Sigmoid colon (tissue), 7 donors: ENCODE results near the gene PEX11B. TPM values are rescaled to one million over a fixed set of nuclear protein-coding genes. Genes with fewer than 3 reads are reported as not detected.

ENCODE experiments used
- DNase-seq: peaks from one replicate; pipeline ENCODE4 v3.0.0-alpha.2; 2019
- H3K27ac ChIP-seq, 4 donors: fragments of 200-600 bp; sonication (generic); one replicate each; pipeline ENCODE4 v1.5.1; 2016 to 2019; ENCODE audit warnings: mild to moderate bottlenecking in 1 of 4
- H3K27me3 ChIP-seq, 3 donors: fragments of 200-600 bp; sonication (generic); one replicate each; pipeline ENCODE4 v1.5.1; 2019; ENCODE audit warnings: mild to moderate bottlenecking in 1 of 3
- H3K36me3 ChIP-seq, 4 donors: fragments of 200-600 bp; sonication (generic); one replicate each; pipeline ENCODE4 v1.5.1; 2016 to 2019
- H3K4me1 ChIP-seq, 4 donors: fragments of 200-600 bp; sonication (generic); one replicate each; pipeline ENCODE4 v1.5.1; 2017 to 2019
- H3K4me3 ChIP-seq, 4 donors: fragments of 200-600 bp; sonication (generic); one replicate each; pipeline ENCODE4 v1.5.1; 2017 to 2019; ENCODE audit warnings: mild to moderate bottlenecking in 2 of 4, moderate library complexity in 1 of 4
- H3K9me3 ChIP-seq, 4 donors: fragments of 200-600 bp in 3 of 4; sonication (generic) in 3 of 4; one replicate each; pipeline versions ENCODE4 v1.5.1 to v1.6.1; 2013 to 2019
- CTCF ChIP-seq, 4 experiments: fragments of 450-650 bp in 3 of 4; fragments of 200-600 bp in 1 of 4; IDR thresholded peaks; one replicate each; pipeline ENCODE4 v1.5.1; 2016 to 2019; ENCODE audit warnings: antibody characterized with exemption in 4 of 4, mild to moderate bottlenecking in 3 of 4, moderate library complexity in 2 of 4
- EP300 ChIP-seq, 4 donors: sonication (generic); formaldehyde crosslinking; IDR thresholded peaks; one replicate each; pipeline ENCODE4 v1.6.1; 2017; ENCODE audit warnings: antibody characterized with exemption in 4 of 4
- POLR2A ChIP-seq, 2 donors: fragments of 450-650 bp; IDR thresholded peaks; one replicate each; pipeline ENCODE4 v1.6.1; 2016; ENCODE audit warnings: antibody characterized with exemption in 2 of 2, mild to moderate bottlenecking in 2 of 2, moderate library complexity in 2 of 2
- POLR2AphosphoS5 ChIP-seq, 4 donors: sonication (generic); formaldehyde crosslinking; IDR thresholded peaks; one replicate each; pipeline ENCODE4 v1.6.1; 2017; ENCODE audit warnings: antibody characterized with exemption in 4 of 4
- WGBS, 2 donors: extraction: QIAGEN DNeasy Blood & Tissue Kit; methylation state at CpG; one replicate each; pipeline ENCODE4 v1.1.7; 2013; 5-methylcytosine and 5-hydroxymethylcytosine counted together
- intact Hi-C: fragments of 100-400 bp; cut with DNase I; formaldehyde crosslinking; loops from one replicate; pipeline ENCODE4 v1.15.1; 2023
- polyA plus RNA-seq, 3 donors: library from polyadenylated mRNA; stranded (reverse); fragments of 200-250 nt; gene quantifications; one replicate each; pipeline ENCODE4 v1.2.3, GENCODE V29; 2013
- total RNA-seq, 4 donors: library from RNA; depleted of rRNA; stranded (reverse); fragments of >200 nt; gene quantifications; one replicate each; pipeline ENCODE4 v1.1.0, GENCODE V29; 2016
- donor health status: healthy with polysubstance abuse.
- donor health status: Bipolar disorder and iron deficiency.
- donor health status: healthy.

PEX11B gene
- total and polyA plus RNA-seq, 7 donors, result 20.2 to 41.8 (median 22.5) TPM

DNA sequence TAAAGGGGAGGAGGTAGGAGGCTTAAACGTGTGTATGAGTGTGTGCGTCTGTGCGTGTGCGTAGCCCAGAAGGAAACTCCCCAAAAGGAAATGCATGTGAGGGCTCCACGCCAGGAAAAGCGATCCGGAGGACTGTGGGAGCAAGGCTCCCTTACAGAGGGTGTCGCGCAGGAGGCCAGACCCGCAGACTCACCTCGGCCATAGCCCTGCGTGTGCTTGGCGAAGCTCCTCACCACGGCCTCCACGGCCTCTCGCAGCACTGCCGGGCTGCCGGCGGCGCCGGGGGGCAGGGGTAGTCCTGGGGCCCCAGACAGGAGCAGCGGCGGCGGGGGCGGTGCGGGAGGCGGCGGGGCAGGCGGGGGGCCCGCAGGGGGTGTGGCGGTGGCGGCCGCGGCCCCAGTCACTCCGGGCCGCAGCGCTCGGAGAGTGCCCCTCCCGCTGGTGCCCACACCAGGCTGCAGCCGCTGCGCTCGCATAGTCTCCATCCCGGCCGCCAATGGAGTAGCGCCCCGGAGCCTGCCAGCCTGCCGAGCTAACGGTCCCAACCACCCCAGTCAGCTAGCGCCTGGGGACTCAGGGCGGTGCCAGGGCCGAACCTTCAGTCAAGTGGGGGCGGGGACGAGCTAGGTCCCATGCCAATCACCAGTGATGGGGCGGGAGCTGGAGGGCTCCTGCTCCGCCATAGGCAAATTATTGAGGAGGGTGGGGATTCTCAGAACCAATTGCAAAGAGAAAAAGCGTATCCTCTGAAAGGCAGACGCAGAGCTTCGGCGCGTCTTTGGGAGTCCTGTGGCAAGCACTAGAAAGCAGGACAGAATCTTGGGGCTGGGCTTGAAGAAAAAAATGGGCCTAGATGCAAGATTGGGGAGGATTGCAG, 39.2 kb upstream of the PEX11B start, which contains the start of gene LIX1L:
TSS of gene LIX1L (minus strand) at position 575 of the 877 bp plus-strand sequence. CDS start at position 485, 90 bp downstream.
- H3K4me1 ChIP-seq, result peaks cover 0 to 85% (median 71%) of the 10 kb centered on the region in 4 donors
- intact Hi-C loops, result loop anchor here (5.0 kb wide), 1 partner anchor 100 kb away; the partner anchor contains the start of gene PIAS3

GRCh38 chr1:145956781-145957442, 38.4 kb upstream of the PEX11B start:
- 12 to 34% methylated on average over 3 of the region's 3 CpGs for WGBS, 2 donors
- Histone ChIP-seq H3K4me3 (peak overlapping the region; percentile 62 to 95 (median 74)), H3K36me3 (peaks cover 0 to 10% (median 0%) of the 10 kb centered on the region in 4 donors), H3K9me3 (no peaks in the 10 kb centered on the region), H3K27me3 (no peaks in the 10 kb centered on the region), H3K27ac (peak overlapping the region; percentile 95 to 100 (median 96)), H3K4me1 (peaks cover 0 to 84% (median 68%) of the 10 kb centered on the region in 4 donors)
- TF ChIP-seq POLR2A (IDR thresholded peaks at IDR 0.05), result no peak
- TF ChIP-seq EP300 (IDR thresholded peaks at IDR 0.05), result peak in 1 of 4 donors; percentile 25
- TF ChIP-seq CTCF (IDR thresholded peaks at IDR 0.05), result no peak
- peak in 3 of 4 donors; percentile 21 to 62 (median 59) for TF ChIP-seq POLR2AphosphoS5 (IDR thresholded peaks at IDR 0.05)
- intact Hi-C loops, result loop anchor here (5.0 kb wide), 1 partner anchor 100 kb away; the partner anchor contains the start of gene PIAS3
- peak; percentile 84 for DNase-seq

More for the DNA sequence above, 39.2 kb upstream of the PEX11B start, which contains the start of gene LIX1L:
- peak; percentile 99 for DNase-seq
- H3K9me3 ChIP-seq, result no peaks in the 10 kb centered on the region
- H3K27me3 ChIP-seq, result no peaks in the 10 kb centered on the region
- TF ChIP-seq POLR2A (IDR thresholded peaks at IDR 0.05), result peak; percentile 74 to 84
- TF ChIP-seq EP300 (IDR thresholded peaks at IDR 0.05), result peak in 2 of 4 donors; percentile 39 to 59
- TF ChIP-seq POLR2AphosphoS5 (IDR thresholded peaks at IDR 0.05), result peak; percentile 93 to 97 (median 96)
- no peak for TF ChIP-seq CTCF (IDR thresholded peaks at IDR 0.05)
- WGBS, 2 donors, result 1% methylated on average over 60 of the region's 60 CpGs
- H3K4me3 ChIP-seq, result peak within 1 kb of the TSS; percentile 62 to 95 (median 74)
- H3K27ac ChIP-seq, result peak within 1 kb of the TSS; percentile 95 to 100 (median 96)
- H3K36me3 ChIP-seq, result peaks cover 0 to 4% (median 0%) of the 10 kb centered on the region in 4 donors

DNA sequence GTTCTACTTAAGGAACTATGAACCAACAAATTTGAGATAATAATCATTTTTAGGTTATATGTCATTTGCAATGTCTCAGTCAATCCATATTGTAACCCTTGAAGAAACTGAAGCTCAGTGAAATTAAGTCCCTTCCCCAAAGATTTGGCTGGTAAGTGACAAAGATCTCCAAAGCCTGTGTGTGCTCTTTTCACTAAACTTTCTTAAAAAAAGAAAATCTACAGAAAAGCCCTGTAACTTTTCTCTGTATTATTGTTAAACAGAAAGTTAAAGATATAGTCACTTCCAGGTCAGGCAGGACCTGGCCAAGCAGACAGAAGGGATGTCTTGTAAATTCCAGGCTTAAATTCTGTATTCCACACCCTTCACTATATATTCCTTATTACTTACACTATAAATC, 37.8 kb upstream of the PEX11B start:
- TF ChIP-seq CTCF (IDR thresholded peaks at IDR 0.05) (no peak), EP300 (IDR thresholded peaks at IDR 0.05) (no peak), POLR2A (IDR thresholded peaks at IDR 0.05) (no peak), POLR2AphosphoS5 (IDR thresholded peaks at IDR 0.05) (no peak)
- H3K4me1 ChIP-seq, result peaks cover 0 to 84% (median 63%) of the 10 kb centered on the region in 4 donors
- H3K9me3 ChIP-seq, result no peaks in the 10 kb centered on the region
- DNase-seq, result no peak
- H3K4me3 ChIP-seq, result peak overlapping the region; percentile 62 to 95 (median 74)
- intact Hi-C loops, result loop anchor here (5.0 kb wide), 1 partner anchor 99 kb away; the partner anchor contains the start of gene PIAS3
- no peaks in the 10 kb centered on the region for H3K27me3 ChIP-seq
- H3K27ac ChIP-seq, result peak overlapping the region; percentile 95 to 100 (median 96)
- peaks cover 0 to 10% (median 0%) of the 10 kb centered on the region in 4 donors for H3K36me3 ChIP-seq

DNA sequence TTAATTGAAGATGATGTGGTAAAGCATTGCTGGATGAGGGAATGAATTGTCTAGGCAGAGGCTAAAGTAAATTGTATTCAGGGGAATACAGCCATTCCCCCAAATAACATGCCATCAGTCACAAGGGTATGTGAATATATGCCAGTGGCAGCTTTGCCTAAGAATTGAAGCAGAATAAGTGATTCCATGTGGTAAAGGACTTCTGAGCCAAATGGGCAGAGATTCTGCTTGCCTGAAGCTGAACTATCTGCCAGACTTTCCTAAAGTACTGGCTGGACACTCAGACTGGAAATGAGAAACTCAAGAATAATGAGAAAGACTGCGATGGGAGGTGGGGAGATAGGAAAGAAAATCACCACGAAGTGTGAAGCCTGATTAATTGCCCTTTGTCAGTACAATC, 36.9 kb upstream of the PEX11B start:
- peak overlapping the region; percentile 95 to 100 (median 96) for H3K27ac ChIP-seq
- no peak for DNase-seq
- TF ChIP-seq POLR2A (IDR thresholded peaks at IDR 0.05) (no peak), EP300 (IDR thresholded peaks at IDR 0.05) (no peak), POLR2AphosphoS5 (IDR thresholded peaks at IDR 0.05) (no peak), CTCF (IDR thresholded peaks at IDR 0.05) (no peak)
- WGBS, 2 donors, result 55 to 81% methylated on average over 2 of the region's 2 CpGs
- H3K4me3 ChIP-seq, result peak overlapping the region in 2 of 4 donors; percentile 73 to 74
- peaks cover 0 to 84% (median 64%) of the 10 kb centered on the region in 4 donors for H3K4me1 ChIP-seq
- intact Hi-C loops, result loop anchor here (5.0 kb wide), 1 partner anchor 98 kb away; the partner anchor contains the start of gene PIAS3
- H3K27me3 ChIP-seq, result no peaks in the 10 kb centered on the region
- H3K36me3 ChIP-seq, result peaks cover 0 to 10% (median 0%) of the 10 kb centered on the region in 4 donors
- no peaks in the 10 kb centered on the region for H3K9me3 ChIP-seq
